Stimulated activated naive CD8-positive, alpha-beta T cell treated with anti-CD3 and anti-CD28 coated beads, Interleukin-15, Interleukin-2, amounts not matched to agents 100 ng/mL and 50 ng/mL, for 24 hours (primary cell): ENCODE measurements around the gene LILRB5.
"Not testable (repeated sequence)": the region's sequence is repeated elsewhere in the genome, so short reads cannot be mapped to it uniquely, and the experiment has no call there.

Source experiments
- H3K27ac Mint-ChIP-seq: one replicate; pipeline ENCODE4 v1.8.0; 2021; ENCODE audit warnings: mild to moderate bottlenecking, mixed read lengths
- H3K27me3 Mint-ChIP-seq: one replicate; pipeline ENCODE4 v1.8.0; 2021; ENCODE audit warnings: mixed read lengths
- H3K36me3 Mint-ChIP-seq: one replicate; pipeline ENCODE4 v1.8.0; 2021; ENCODE audit warnings: low read depth, mixed read lengths
- H3K4me1 Mint-ChIP-seq: one replicate; pipeline ENCODE4 v1.8.0; 2021; ENCODE audit warnings: low read depth, mixed read lengths
- H3K4me3 Mint-ChIP-seq: one replicate; pipeline ENCODE4 v1.8.0; 2021; ENCODE audit warnings: mild to moderate bottlenecking, mixed read lengths
- H3K9me3 Mint-ChIP-seq: one replicate; pipeline ENCODE4 v1.8.0; 2021; ENCODE audit warnings: mixed read lengths

Gene LILRB5

DNA sequence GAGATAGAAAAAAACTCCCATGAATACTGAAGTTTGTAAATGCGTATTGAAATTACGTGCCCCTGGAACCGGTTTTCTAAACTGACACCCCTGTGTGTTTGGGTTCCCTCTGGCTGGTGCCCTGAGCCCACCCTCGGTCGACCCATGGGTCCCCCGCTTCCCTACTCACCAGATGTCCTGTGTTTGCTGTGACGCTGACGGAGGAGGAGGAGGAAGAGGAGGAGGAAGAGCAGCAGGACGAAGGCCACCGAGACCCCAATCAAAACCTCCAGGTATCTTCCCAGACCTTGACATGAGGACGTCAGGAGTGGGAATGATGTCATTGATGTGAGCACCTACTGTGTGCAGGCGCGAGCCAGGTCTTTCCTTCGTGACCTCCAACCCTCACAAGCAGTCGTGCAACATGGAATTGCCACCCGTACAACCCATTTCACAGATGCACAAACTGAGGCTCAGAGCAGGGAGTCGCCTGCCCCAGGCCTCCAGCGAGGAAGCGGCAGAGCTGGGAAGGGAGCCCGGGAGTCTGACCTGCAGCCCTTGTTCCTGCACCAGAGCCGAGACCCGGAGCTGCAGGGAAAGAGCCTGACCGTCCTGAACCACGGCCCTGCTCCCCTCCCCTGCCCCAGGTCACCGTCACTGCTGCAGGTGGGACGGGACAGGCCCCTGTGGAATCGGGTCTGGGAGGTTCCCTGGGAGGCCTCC is 38.0 kb downstream of the LILRB5 start:
- no peak overlapping the region for H3K4me3 Mint-ChIP-seq
- no peak overlapping the region for H3K27ac Mint-ChIP-seq
- H3K27me3 Mint-ChIP-seq, result peaks cover 8% of the 10 kb centered on the region
- H3K36me3 Mint-ChIP-seq, result no peaks in the 10 kb centered on the region
- H3K9me3 Mint-ChIP-seq, result no peaks in the 10 kb centered on the region
- no peaks in the 10 kb centered on the region for H3K4me1 Mint-ChIP-seq

DNA sequence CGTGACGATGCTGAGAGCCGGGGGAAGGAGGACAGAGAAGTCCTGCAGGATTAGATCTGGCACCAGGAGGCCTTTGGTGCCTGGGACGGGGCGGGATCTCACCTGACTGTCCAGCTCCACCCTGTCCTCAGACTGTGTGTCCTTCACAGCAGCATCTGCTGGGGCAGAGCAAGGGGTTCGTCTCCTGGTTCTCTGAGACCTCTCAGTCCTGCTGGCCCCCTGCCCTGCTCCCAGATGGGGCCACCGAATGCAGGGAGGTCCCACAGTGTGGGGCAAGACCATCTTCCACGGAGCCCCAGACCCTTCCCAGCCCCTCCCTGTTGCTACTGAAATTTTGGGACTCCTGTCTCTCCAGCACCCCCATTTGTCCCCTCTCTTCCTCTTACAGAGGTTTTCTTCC is 38.8 kb downstream of the LILRB5 start:
- Mint-ChIP-seq H3K4me3 (no peak overlapping the region), H3K9me3 (no peaks in the 10 kb centered on the region), H3K27me3 (no peaks in the 10 kb centered on the region), H3K4me1 (no peaks in the 10 kb centered on the region), H3K27ac (no peak overlapping the region), H3K36me3 (no peaks in the 10 kb centered on the region)

DNA sequence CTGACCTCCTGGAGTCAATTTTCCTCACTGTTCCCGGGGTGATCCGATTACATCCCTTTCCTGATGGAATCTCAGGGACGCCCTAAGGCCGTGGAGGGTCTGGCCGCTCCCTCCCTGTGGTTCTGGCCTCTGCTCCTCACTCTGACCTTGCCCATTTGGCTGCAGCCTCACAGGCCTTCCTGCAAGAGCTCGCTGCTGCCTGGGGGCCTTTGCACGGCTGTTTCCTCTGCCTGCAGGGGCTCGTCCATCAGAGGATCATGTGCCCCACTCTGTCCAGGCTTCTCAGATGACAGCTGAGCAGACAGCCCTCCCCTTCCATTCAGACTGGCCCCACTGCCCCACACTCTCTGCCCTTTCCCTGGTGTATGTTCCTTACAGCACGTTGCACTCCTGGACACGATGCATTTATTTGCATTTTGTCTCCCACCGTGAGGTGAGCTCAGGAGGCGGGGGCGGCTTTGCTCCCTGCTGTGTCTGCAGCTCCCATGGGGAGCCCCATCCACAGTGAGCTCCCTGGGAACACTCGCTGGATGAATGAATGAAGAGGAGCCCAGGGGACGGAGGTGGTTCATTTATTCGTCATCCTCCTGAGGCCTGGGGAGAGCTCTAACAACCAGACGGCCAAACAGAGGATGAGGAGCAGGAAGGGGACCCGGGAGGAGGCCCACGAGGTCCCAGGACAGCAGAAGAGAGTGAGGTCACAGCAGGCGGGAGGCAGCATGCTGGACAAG is 39.4 kb downstream of the LILRB5 start:
- not testable (repeated sequence) for H3K9me3 Mint-ChIP-seq, H3K27me3 Mint-ChIP-seq, H3K36me3 Mint-ChIP-seq, H3K4me1 Mint-ChIP-seq, H3K4me3 Mint-ChIP-seq, H3K27ac Mint-ChIP-seq

DNA sequence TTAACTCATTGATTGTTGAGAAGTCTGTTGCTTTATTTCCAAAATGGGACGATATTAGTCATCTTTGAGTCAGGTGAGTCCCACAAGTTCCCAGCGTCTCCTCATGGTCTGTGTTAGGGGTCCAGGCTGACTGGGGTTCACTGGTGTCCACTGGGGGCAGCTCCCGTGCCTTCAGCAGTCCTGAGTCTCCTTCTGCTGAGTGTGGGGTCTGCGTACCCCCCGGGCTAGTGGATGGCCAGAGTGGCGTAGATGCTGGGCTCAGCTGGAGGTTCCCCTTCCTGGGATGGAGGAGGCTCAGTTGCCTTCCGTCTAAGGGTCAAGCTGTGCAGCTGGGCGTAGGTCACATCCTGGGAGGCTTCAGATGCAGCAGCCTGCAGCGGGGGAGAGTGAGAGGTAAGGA is 40.2 kb downstream of the LILRB5 start:
- Mint-ChIP-seq H3K27me3 (no peaks in the 10 kb centered on the region), H3K4me1 (peaks cover 2% of the 10 kb centered on the region), H3K36me3 (no peaks in the 10 kb centered on the region), H3K4me3 (no peak overlapping the region), H3K9me3 (no peaks in the 10 kb centered on the region), H3K27ac (no peak overlapping the region)

DNA sequence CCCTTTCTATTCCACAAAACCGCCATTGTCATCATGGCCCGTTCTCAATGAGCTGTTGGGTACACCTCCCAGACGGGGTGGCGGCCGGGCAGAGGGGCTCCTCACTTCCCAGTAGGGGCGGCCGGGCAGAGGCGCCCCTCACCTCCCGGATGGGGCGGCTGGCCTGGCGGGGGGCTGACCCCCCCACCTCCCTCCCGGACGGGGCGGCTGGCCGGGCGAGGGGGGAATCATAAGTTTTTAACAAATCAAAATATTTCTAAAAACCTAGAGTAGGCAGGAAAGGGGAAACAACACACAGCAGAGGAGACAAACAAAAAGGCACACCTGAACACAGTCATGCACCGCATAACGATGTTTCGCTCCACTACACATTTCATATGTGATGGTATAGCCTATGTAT is 42.3 kb downstream of the LILRB5 start:
- H3K4me1 Mint-ChIP-seq, result peaks cover 20% of the 10 kb centered on the region
- H3K4me3 Mint-ChIP-seq, H3K9me3 Mint-ChIP-seq, H3K27me3 Mint-ChIP-seq, H3K36me3 Mint-ChIP-seq, H3K27ac Mint-ChIP-seq: not testable (repeated sequence)

DNA sequence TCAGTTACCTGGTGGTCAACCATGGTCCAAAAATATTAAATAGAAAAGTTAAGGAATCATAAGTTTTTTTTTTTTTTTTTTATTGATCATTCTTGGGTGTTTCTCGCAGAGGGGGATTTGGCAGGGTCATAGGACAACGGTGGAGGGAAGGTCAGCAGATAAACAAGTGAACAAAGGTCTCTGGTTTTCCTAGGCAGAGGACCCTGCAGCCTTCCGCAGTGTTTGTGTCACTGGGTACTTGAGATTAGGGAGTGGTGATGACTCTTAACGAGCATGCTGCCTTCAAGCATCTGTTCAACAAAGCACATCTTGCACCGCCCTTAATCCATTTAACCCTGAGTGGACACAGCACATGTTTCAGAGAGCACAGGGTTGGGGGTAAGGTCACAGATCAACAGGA is 42.9 kb downstream of the LILRB5 start:
- not testable (repeated sequence) for H3K36me3 Mint-ChIP-seq, H3K27ac Mint-ChIP-seq, H3K27me3 Mint-ChIP-seq, H3K9me3 Mint-ChIP-seq, H3K4me3 Mint-ChIP-seq
- peaks cover 26% of the 10 kb centered on the region for H3K4me1 Mint-ChIP-seq

DNA sequence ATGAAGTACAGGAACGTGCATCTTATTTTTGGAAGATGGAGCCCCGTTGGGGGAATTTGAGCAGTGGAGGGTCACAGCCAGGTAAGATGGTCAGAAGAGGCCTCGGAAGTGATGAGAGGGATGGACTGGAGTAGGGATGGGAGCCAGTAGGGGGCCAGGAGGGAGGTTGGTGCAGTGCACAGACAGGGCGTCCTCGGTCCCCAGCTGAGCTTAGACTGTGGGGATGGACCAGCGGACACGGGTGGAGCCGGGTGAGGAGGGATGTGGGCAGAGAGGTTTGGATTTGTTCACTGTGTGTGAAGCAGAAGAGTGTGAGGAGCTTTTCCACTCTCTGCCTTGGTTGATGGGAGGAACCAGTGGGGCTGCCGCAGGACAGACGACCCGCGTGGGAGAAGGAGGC is 45.8 kb downstream of the LILRB5 start:
- Mint-ChIP-seq H3K4me1 (peaks cover 55% of the 10 kb centered on the region), H3K27ac (peak overlapping the region; percentile 78), H3K27me3 (no peaks in the 10 kb centered on the region), H3K36me3 (peaks cover 34% of the 10 kb centered on the region), H3K9me3 (no peaks in the 10 kb centered on the region), H3K4me3 (peak overlapping the region; percentile 44)

DNA sequence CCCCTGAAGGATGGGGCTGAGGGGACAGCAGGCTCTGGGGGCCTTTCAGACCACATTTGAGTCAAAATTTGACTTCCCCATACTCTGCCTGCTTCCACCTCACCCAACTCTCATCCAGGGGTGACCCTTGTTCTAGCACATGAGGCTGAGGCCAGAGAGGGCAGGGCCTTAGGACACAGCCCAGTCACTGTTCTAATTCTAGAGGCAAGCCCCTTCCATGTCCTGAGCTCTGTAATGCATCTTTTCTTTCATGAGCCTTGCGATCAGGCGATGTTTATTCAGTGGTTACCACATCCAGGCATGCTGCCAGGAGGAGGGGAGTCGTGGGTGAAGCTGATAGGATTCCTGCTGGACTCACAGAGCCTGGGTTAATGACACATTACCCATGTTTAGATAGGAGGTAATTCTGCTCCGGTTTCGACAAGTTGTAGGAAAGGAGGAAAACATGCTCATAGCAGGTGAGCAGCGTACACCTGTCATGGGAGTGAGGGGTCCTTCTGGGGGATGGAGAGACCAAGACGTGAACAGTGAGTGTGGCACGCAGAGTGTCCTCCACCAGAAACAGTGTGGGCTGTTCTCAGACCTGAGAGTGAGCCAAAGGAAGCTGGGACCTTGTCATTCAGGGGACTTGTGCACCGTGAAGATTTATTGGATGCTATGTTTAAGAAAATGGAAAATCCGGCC is 47.1 kb downstream of the LILRB5 start:
- Mint-ChIP-seq H3K27me3 (no peaks in the 10 kb centered on the region), H3K4me1 (peaks cover 68% of the 10 kb centered on the region), H3K9me3 (no peaks in the 10 kb centered on the region), H3K36me3 (peaks cover 46% of the 10 kb centered on the region), H3K4me3 (peak overlapping the region; percentile 44), H3K27ac (peak overlapping the region; percentile 78)

DNA sequence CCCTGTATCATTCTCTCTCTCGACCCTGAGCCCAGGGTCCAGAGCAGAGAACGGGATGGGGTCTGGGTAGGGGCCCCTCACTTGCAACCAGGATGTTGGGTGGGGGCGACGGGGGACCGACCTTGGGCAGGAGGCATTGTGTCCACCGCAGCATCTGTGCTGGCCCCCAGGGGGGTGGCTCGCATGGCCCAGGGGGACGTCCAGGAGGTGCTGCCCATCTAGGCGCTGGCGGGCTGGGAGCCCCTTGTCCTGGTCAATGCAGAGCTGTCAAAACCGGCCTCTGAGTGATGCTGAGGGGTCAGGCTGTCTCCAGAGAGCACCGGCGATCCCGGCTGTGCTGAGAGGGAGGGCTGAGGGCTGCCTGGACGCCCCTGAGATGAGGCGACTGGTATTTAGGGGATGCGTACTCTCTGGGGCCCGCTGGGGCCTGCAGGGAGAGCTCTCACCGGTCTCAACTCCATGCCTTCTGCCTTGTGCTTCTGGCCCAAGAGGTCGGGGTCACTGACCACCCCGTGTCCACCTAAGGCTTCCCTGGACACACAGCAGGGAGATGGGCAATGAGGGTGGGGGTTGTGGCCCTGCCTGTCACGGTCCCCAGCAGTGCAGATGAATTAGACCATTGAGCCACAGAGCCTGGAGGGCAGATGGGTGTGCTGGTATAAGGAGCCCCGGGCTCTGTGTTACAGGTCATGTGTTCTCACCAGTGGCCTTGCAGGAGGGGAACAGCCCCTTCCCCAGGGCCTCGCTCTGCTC is 47.8 kb downstream of the LILRB5 start:
- Mint-ChIP-seq H3K4me3 (peak overlapping the region; percentile 23), H3K4me1 (peaks cover 76% of the 10 kb centered on the region), H3K27me3 (no peaks in the 10 kb centered on the region)

DNA sequence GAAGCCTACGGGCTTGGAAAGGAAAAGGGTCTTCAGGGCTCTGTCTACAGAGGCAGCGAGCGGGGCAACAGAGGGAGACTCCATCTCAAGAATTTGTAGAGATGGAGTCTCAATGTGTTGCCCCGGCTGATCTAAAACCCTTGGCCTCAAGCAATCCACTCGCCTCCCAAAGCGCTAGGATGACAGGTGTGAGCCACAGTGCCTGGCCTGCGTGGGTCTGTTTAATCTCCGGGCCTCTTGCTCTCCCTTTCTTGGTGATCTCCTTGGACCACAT is 48.4 kb downstream of the LILRB5 start:
- Mint-ChIP-seq H3K9me3 (no peaks in the 10 kb centered on the region), H3K27me3 (no peaks in the 10 kb centered on the region), H3K4me1 (peaks cover 81% of the 10 kb centered on the region), H3K4me3 (peak overlapping the region; percentile 70), H3K27ac (peak overlapping the region; percentile 89), H3K36me3 (peaks cover 59% of the 10 kb centered on the region)

More for the DNA sequence above, 47.8 kb downstream of the LILRB5 start:
- no peak overlapping the region for H3K27ac Mint-ChIP-seq
- no peaks in the 10 kb centered on the region for H3K9me3 Mint-ChIP-seq
- peaks cover 54% of the 10 kb centered on the region for H3K36me3 Mint-ChIP-seq

DNA sequence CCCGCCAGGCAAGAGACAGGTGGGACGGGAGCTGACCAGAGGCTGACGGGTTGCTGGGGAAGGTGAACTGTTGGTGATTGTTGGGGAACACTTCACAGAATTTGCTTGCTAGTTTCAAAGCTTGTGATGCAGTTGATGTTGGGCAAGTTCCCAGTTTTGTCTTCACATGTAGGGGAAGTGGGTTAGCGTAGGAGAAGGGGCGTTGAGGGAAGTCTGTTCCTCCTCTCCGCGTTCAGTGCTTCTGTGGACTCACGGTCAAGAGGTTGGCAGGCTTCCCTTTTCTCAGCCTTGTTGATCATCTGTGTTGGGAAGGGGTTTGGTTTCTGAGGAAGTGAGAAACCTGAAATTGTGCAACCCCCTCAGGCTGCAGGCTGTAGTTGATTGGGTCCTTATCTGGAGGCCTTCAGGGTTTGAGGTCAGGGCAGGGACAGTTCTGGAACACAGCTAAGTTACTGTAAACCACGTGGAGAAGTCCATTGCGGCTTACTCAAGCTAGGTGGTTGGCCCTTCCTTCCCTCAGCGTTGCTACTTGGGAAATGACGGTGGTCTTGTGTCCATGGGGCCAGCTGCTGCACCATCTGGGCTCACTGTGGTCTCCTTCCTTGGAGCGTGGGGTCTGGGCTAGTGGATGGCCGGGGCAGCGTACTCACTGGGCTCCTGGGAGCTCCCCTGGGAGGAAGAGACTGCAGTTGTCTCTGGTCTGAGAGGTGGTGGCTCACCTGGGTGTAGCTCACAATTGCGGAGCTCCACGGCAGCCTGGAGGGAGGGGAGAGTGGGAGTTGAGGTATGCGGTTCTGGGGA is 48.9 kb downstream of the LILRB5 start:
- Mint-ChIP-seq H3K27me3 (no peaks in the 10 kb centered on the region), H3K27ac (peak overlapping the region; percentile 89), H3K4me3 (peak overlapping the region; percentile 70), H3K4me1 (peaks cover 86% of the 10 kb centered on the region), H3K36me3 (peaks cover 64% of the 10 kb centered on the region), H3K9me3 (no peaks in the 10 kb centered on the region)

DNA sequence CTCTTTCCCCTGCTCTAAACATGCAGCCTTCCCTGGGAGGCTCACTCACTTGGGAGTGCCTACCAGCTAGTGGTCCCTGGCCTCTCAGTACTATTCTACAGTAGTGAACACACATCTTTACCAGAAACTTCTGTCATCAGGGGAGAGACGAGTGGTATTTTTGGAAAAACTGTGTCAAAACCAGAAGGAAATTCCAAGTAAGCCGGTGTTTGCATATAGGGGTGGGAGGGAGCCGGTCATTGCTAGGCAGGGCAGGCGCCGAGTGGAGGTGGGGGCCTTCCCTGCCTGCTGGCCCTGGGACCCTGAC is 49.4 kb downstream of the LILRB5 start:
- Mint-ChIP-seq H3K27me3 (no peaks in the 10 kb centered on the region), H3K36me3 (peaks cover 70% of the 10 kb centered on the region), H3K4me1 (peaks cover 92% of the 10 kb centered on the region), H3K27ac (peak overlapping the region; percentile 89), H3K4me3 (peak overlapping the region; percentile 70), H3K9me3 (no peaks in the 10 kb centered on the region)

DNA sequence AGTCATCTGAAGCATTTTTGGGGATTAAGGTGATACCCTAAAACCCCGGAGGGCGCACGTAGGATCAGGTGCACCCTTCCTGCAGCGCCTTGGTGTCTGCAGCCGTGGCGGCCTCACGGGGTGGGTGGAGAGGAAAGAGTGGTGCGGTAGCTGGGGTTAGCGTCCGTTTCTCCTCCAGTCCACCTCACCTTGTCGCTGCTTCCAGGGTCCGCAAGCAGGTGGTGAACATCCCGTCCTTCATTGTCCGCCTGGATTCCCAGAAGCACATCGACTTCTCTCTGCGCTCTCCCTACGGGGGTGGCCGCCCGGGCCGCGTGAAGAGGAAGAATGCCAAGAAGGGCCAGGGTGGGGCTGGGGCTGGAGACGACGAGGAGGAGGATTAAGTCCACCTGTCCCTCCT is 49.9 kb downstream of the LILRB5 start:
- Mint-ChIP-seq H3K27ac (peak overlapping the region; percentile 89), H3K4me3 (peak overlapping the region; percentile 70), H3K36me3 (peaks cover 74% of the 10 kb centered on the region), H3K4me1 (peaks cover 96% of the 10 kb centered on the region)
- not testable (repeated sequence) for H3K27me3 Mint-ChIP-seq, H3K9me3 Mint-ChIP-seq

DNA sequence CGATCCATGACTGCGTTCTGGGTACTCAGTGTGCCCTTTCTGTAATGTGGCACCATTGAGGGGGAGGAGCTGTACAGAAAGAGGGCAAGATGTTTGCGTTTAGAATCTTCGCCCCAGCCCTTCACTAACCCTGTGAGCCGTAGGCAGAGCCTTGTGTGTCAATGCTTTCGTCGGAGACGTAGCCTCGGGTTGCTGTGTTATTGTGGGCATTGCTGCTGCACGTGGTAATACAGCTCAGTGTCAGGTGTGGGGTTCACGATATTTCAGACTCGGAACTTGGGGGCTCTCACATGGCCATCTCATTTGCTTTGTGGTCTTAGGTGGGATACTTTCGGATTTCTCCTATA is 50.3 kb downstream of the LILRB5 start:
- peak overlapping the region; percentile 89 for H3K27ac Mint-ChIP-seq
- H3K36me3 Mint-ChIP-seq, result peaks cover 78% of the 10 kb centered on the region
- peaks cover 97% of the 10 kb centered on the region for H3K4me1 Mint-ChIP-seq
- H3K4me3 Mint-ChIP-seq, result peak overlapping the region; percentile 70
- no peaks in the 10 kb centered on the region for H3K27me3 Mint-ChIP-seq
- no peaks in the 10 kb centered on the region for H3K9me3 Mint-ChIP-seq
